Endothelial cell of umbilical vein (primary cell): ENCODE data around the gene PRSS22. TPM values are rescaled to one million over a fixed set of nuclear protein-coding genes. Genes with fewer than 3 reads are reported as not detected.

Experiments
- BruUV-seq: library from RNA; stranded (reverse); fragments of 400-500 nt; replicated peaks from 2 replicates; lab custom pipeline; 2021; lab: Mats Ljungman, UMichigan
- CTCF ChIA-PET: fragments of 300-600, 350-600 bp; sonication (Branson Sonifier 250); formaldehyde crosslinking; loops from one replicate; lab custom pipeline; 2021; ENCODE audit warnings: antibody characterized with exemption, inconsistent platforms; lab: Charles Lee
- POLR2A ChIA-PET: fragments of 300-600, 350-600 bp; sonication (Branson Sonifier 250); formaldehyde crosslinking; loops from one replicate; lab custom pipeline; 2021; ENCODE audit warnings: antibody characterized with exemption, inconsistent platforms; lab: Charles Lee
- DNase-seq: peaks from one replicate; pipeline ENCODE4 v3.0.0-alpha.2; 2011; ENCODE audit warnings: low read depth, low spot score
- FAIRE-seq: peaks from 2 replicates; lab custom pipeline; 2011; peaks lifted over from hg19 to GRCh38; lab: Jason Lieb, UNC
- H2AFZ ChIP-seq: 2 replicates; pipeline ENCODE4 v1.6.0; 2012; ENCODE audit warnings: low read depth, low read length, control low read depth, inconsistent platforms
- H3K27ac ChIP-seq: 2 replicates; pipeline ENCODE4 v1.5.1; 2011; ENCODE audit warnings: low read depth, mild to moderate bottlenecking, control low read depth, low read length, moderate library complexity; ENCODE audit not compliant: insufficient read depth
- H3K27me3 ChIP-seq, 2 experiments: 2 replicates each; pipeline versions ENCODE4 v1.6.0 to v1.6.1; 2011; ENCODE audit warnings: low read length in 2 of 2, mixed read lengths in 1 of 2; ENCODE audit not compliant: control insufficient read depth in 2 of 2, insufficient read depth in 2 of 2
- H3K36me3 ChIP-seq, 2 experiments: 2 replicates in 1 of 2; 3 replicates in 1 of 2; pipeline ENCODE4 v1.5.1; 2011; ENCODE audit warnings: low read length in 2 of 2, mild to moderate bottlenecking in 1 of 2, moderate library complexity in 1 of 2; ENCODE audit not compliant: control insufficient read depth in 2 of 2, insufficient read depth in 2 of 2; ENCODE audit errors: extremely low read depth in 1 of 2
- H3K4me1 ChIP-seq: 3 replicates; pipeline ENCODE4 v1.5.1; 2011; ENCODE audit warnings: mild to moderate bottlenecking, low read length; ENCODE audit not compliant: control insufficient read depth, insufficient read depth; ENCODE audit errors: extremely low read depth
- H3K4me2 ChIP-seq: 2 replicates; pipeline ENCODE4 v1.6.1; 2011; ENCODE audit warnings: low read length, control low read depth, mixed read lengths; ENCODE audit not compliant: insufficient read depth
- H3K4me3 ChIP-seq, 3 experiments: fragments of 200-600 bp in 1 of 3; sonication (generic), shearing (Covaris generic) in 1 of 3; replicated peaks in 1 of 3; 2 replicates each; pipeline ENCODE4 v1.5.1; 2011 to 2016; ENCODE audit warnings: control low read depth in 3 of 3, low read length in 3 of 3, mild to moderate bottlenecking in 2 of 3, inconsistent platforms in 1 of 3, low read depth in 1 of 3, moderate library complexity in 1 of 3; ENCODE audit not compliant: insufficient read depth in 1 of 3
- H3K79me2 ChIP-seq: 2 replicates; pipeline ENCODE4 v1.6.0; 2012; ENCODE audit warnings: low read length, inconsistent platforms; ENCODE audit not compliant: control insufficient read depth, insufficient read depth
- H3K9ac ChIP-seq: replicated peaks from 2 replicates; pipeline ENCODE3; 2011; ENCODE audit warnings: low read length, control low read depth; ENCODE audit not compliant: insufficient read depth; ENCODE audit errors: extremely low read depth
- H3K9me1 ChIP-seq: replicated peaks from 3 replicates; pipeline ENCODE4 v1.6.0; 2011; ENCODE audit warnings: mild to moderate bottlenecking, low read length; ENCODE audit not compliant: control insufficient read depth, insufficient read depth; ENCODE audit errors: extremely low read depth
- H3K9me3 ChIP-seq: replicated peaks from 2 replicates; pipeline ENCODE4 v1.5.1; 2012; ENCODE audit warnings: low read length, inconsistent platforms; ENCODE audit not compliant: control insufficient read depth, insufficient read depth
- H4K20me1 ChIP-seq: replicated peaks from 2 replicates; pipeline ENCODE3; 2011; ENCODE audit warnings: mild to moderate bottlenecking, low read length; ENCODE audit not compliant: control insufficient read depth, insufficient read depth; ENCODE audit errors: extremely low read depth
- CTCF ChIP-seq, 2 donors: IDR thresholded peaks; 1 replicate in 1 of 2; 2 replicates in 1 of 2; pipeline ENCODE4 v1.5.1; 2011; ENCODE audit warnings: low read length in 2 of 2, mild to moderate bottlenecking in 2 of 2, moderate library complexity in 2 of 2, control low read depth in 1 of 2, inconsistent platforms in 1 of 2, low read depth in 1 of 2; ENCODE audit not compliant: insufficient read depth in 1 of 2; ENCODE audit errors: extremely low read depth in 1 of 2
- EZH2 ChIP-seq: IDR thresholded peaks from 2 replicates; pipeline ENCODE4 v1.6.1; 2012; ENCODE audit warnings: borderline replicate concordance, low read depth, mild to moderate bottlenecking, moderate library complexity, low read length, inconsistent platforms; ENCODE audit not compliant: severe bottlenecking
- FOS ChIP-seq: IDR thresholded peaks from 2 replicates; pipeline ENCODE4 v1.6.1; 2011; ENCODE audit warnings: mild to moderate bottlenecking, low read length, moderate library complexity, borderline replicate concordance; ENCODE audit not compliant: insufficient read depth
- GATA2 ChIP-seq: IDR thresholded peaks from 2 replicates; pipeline ENCODE4 v1.7.0; 2011; ENCODE audit warnings: low read depth, mild to moderate bottlenecking, moderate library complexity, mixed read lengths, low read length; ENCODE audit not compliant: insufficient read length, insufficient read depth
- JUN ChIP-seq: IDR thresholded peaks from 2 replicates; pipeline ENCODE4 v1.6.1; 2011; ENCODE audit warnings: borderline replicate concordance, low read depth; ENCODE audit not compliant: insufficient read length, insufficient read depth
- MAX ChIP-seq: IDR thresholded peaks from 2 replicates; pipeline ENCODE4 v1.6.1; 2011; ENCODE audit not compliant: insufficient read depth, insufficient read length
- MYC ChIP-seq: IDR thresholded peaks from one replicate; pipeline ENCODE4 v1.6.1; 2011; ENCODE audit warnings: mild to moderate bottlenecking, low read depth, low read length
- POLR2A ChIP-seq: IDR thresholded peaks from 2 replicates; pipeline ENCODE4 v1.6.1; 2012; ENCODE audit warnings: low read depth, mild to moderate bottlenecking, control low read depth, low read length
- POLR2AphosphoS5 ChIP-seq: IDR thresholded peaks from 2 replicates; pipeline ENCODE4 v1.6.1; 2012; ENCODE audit warnings: low read depth, mild to moderate bottlenecking, control low read depth, low read length, moderate library complexity; ENCODE audit not compliant: insufficient read depth
- dilution Hi-C: fragments of 300-500 bp; cut with MboI; formaldehyde crosslinking; loops from one replicate; pipeline ENCODE4 v1.15.0; 2019; ENCODE audit warnings: low sequenced_read_pairs; ENCODE audit not compliant: extremely low pct_ligation_motif_present
- intact Hi-C: fragments of 100-400 bp; cut with micrococcal nuclease; formaldehyde crosslinking; loops from one replicate; pipeline ENCODE4 v1.10.0; 2022
- polyA plus RNA-seq, 4 experiments: library from polyadenylated mRNA; depleted of rRNA in 3 of 4; stranded (reverse) in 3 of 4; unstranded in 1 of 4; fragments of >200 nt; gene quantifications; 2 replicates each; pipeline versions ENCODE4 v1.2.1 to v1.2.3, GENCODE V29; 2011 to 2012; ENCODE audit warnings: missing spikeins in 1 of 4
- total RNA-seq: library from RNA; stranded (reverse); gene quantifications from 2 replicates; pipeline ENCODE4 v1.2.3, GENCODE V29; 2021

The PRSS22 gene
- total and polyA plus RNA-seq, 2 donors (not counting 3 experiments of a cell fraction or from before 2014, with no cell fraction given) = not detected

- FAIRE-seq (no peak), DNase-seq (no peak)
- Histone ChIP-seq H3K79me2 (no peaks in the 10 kb centered on the region), H3K36me3 (no peaks in the 10 kb centered on the region), H3K9ac (no peak overlapping the region), H4K20me1 (no peaks in the 10 kb centered on the region), H3K9me1 (no peaks in the 10 kb centered on the region), H2AFZ (no peak overlapping the region), H3K4me2 (no peak overlapping the region), H3K9me3 (no peaks in the 10 kb centered on the region), H3K4me3 (no peak overlapping the region), H3K27me3 (peaks cover 2 to 7% of the 10 kb centered on the region in 2 experiments), H3K4me1 (no peaks in the 10 kb centered on the region), H3K27ac (no peak overlapping the region)
- no TSS peak for BruUV-seq
- dilution Hi-C loops (no loop called here), intact Hi-C loops (no loop called here)
- TF ChIP-seq MAX (no peak), JUN (no peak), FOS (no peak), GATA2 (no peak), MYC (no peak), POLR2AphosphoS5 (no peak), CTCF (IDR thresholded peaks at IDR 0.05; ENCODE audit: extremely low read depth in 1 of 2, insufficient read depth in 1 of 2, low read depth in 1 of 2, low read length in 2 of 2) (no peak), EZH2 (no peak), POLR2A (no peak)
- ChIA-PET POLR2A (no interaction called here), CTCF (interaction anchor here (0.8 to 1.6 kb wide), 2 partner anchors 9 to 21 kb away, joined by 3 to 11 read pairs; no protein-coding TSS in a partner anchor)
These were observed 1.8 kb upstream of the PRSS22 start for GRCh38 chr16:2859686-2860265.
